ENCODE measurements around the gene RNGTT.
"Not testable (repeated sequence)": the region's sequence is repeated elsewhere in the genome, so short reads cannot be mapped to it uniquely, and the experiment has no call there.

RNGTT gene

GRCh38 chr6:88916615-88917208, 46.7 kb downstream of the RNGTT start:
- no peak overlapping the region for H3K4me3 ChIP-seq (ENCODE audit: low read depth, low read length)
- no peak for DNase-seq (ENCODE audit: low read depth)

GRCh38 chr6:88914895-88915598, 48.4 kb downstream of the RNGTT start:
- DNase-seq (ENCODE audit: low read depth) = no peak
- H3K4me3 ChIP-seq (ENCODE audit: low read depth, low read length) = no peak overlapping the region

- DNase-seq (ENCODE audit: low read depth) = no peak
- no peak overlapping the region for H3K4me3 ChIP-seq (ENCODE audit: low read depth, low read length)
These were observed 49.2 kb downstream of the RNGTT start for GRCh38 chr6:88914180-88914579.

GRCh38 chr6:88913471-88913870, 49.9 kb downstream of the RNGTT start:
- H3K4me3 ChIP-seq (ENCODE audit: low read depth, low read length) = no peak overlapping the region
- DNase-seq (ENCODE audit: low read depth) = no peak

GRCh38 chr6:88910922-88911778, 52.3 kb downstream of the RNGTT start:
- no peak for DNase-seq (ENCODE audit: low read depth)

GRCh38 chr6:88908598-88909548, 54.5 kb downstream of the RNGTT start:
- H3K4me3 ChIP-seq (ENCODE audit: low read depth, low read length) = no peak overlapping the region
- DNase-seq (ENCODE audit: low read depth) = no peak

More at GRCh38 chr6:88910922-88911778, 52.3 kb downstream of the RNGTT start:
- H3K4me3 ChIP-seq (ENCODE audit: low read depth, low read length) = no peak overlapping the region

- not testable (repeated sequence) for H3K4me3 ChIP-seq (ENCODE audit: low read depth, low read length); DNase-seq (ENCODE audit: low read depth)
These were observed 56.3 kb downstream of the RNGTT start for GRCh38 chr6:88907148-88907547.

GRCh38 chr6:88899569-88900316, 63.7 kb downstream of the RNGTT start:
- DNase-seq (ENCODE audit: low read depth) = no peak
- no peak overlapping the region for H3K4me3 ChIP-seq (ENCODE audit: low read depth, low read length)

GRCh38 chr6:88895911-88896310, 67.5 kb downstream of the RNGTT start:
- no peak overlapping the region for H3K4me3 ChIP-seq (ENCODE audit: low read depth, low read length)
- no peak for DNase-seq (ENCODE audit: low read depth)

GRCh38 chr6:88890860-88891845, 72.3 kb downstream of the RNGTT start:
- no peak for DNase-seq (ENCODE audit: low read depth)
- no peak overlapping the region for H3K4me3 ChIP-seq (ENCODE audit: low read depth, low read length)

- no peak overlapping the region for H3K4me3 ChIP-seq (ENCODE audit: low read depth, low read length)
- no peak for DNase-seq (ENCODE audit: low read depth)
These were observed 73.0 kb downstream of the RNGTT start for GRCh38 chr6:88890394-88890793.

GRCh38 chr6:88884361-88884760, 79.1 kb downstream of the RNGTT start:
- no peak for DNase-seq (ENCODE audit: low read depth)
- H3K4me3 ChIP-seq (ENCODE audit: low read depth, low read length) = no peak overlapping the region

- DNase-seq (ENCODE audit: low read depth) = no peak
- no peak overlapping the region for H3K4me3 ChIP-seq (ENCODE audit: low read depth, low read length)
These were observed 80.9 kb downstream of the RNGTT start for GRCh38 chr6:88882536-88882935.

- DNase-seq (ENCODE audit: low read depth) = no peak
- H3K4me3 ChIP-seq (ENCODE audit: low read depth, low read length) = no peak overlapping the region
These were observed 82.0 kb downstream of the RNGTT start for GRCh38 chr6:88881451-88881850.

- no peak overlapping the region for H3K4me3 ChIP-seq (ENCODE audit: low read depth, low read length)
These were observed 83.4 kb downstream of the RNGTT start for GRCh38 chr6:88880021-88880420.

GRCh38 chr6:88877893-88878292, 85.5 kb downstream of the RNGTT start:
- no peak for DNase-seq (ENCODE audit: low read depth)
- H3K4me3 ChIP-seq (ENCODE audit: low read depth, low read length) = no peak overlapping the region

More at GRCh38 chr6:88880021-88880420, 83.4 kb downstream of the RNGTT start:
- no peak for DNase-seq (ENCODE audit: low read depth)

GRCh38 chr6:88872962-88873361, 90.5 kb downstream of the RNGTT start:
- no peak overlapping the region for H3K4me3 ChIP-seq (ENCODE audit: low read depth, low read length)
- no peak for DNase-seq (ENCODE audit: low read depth)

Data from skeletal muscle cell (primary cell).